ENCODE measurements around the gene GIT1. TPM values are rescaled to one million over a fixed set of nuclear protein-coding genes. Genes with fewer than 3 reads are reported as not detected.
A peak's percentile ranks its signal among the peaks of the same experiment; 100 is the strongest.

GIT1 gene
- total RNA-seq, 2 donors from 2014 or later, result 45.0 to 47.4 TPM

- no peak for DNase-seq
- Mint-ChIP-seq H3K4me3 (no peak overlapping the region), H3K36me3 (ENCODE audit: insufficient read depth in 2 of 2) (no peaks in the 10 kb centered on the region), H3K27me3 (ENCODE audit: low read depth) (peaks cover 5% of the 10 kb centered on the region), H3K27ac (no peak overlapping the region), H3K9me3 (no peaks in the 10 kb centered on the region), H3K4me1 (ENCODE audit: low read depth) (peaks cover 63% of the 10 kb centered on the region)
- no peak for ATAC-seq (replicated peaks in 1 of 2)
Measured at GRCh38 chr17:29620271-29620670, 30.8 kb upstream of the GIT1 start.

GRCh38 chr17:29619251-29619650 lies 29.8 kb upstream of the GIT1 start:
- H3K27me3 Mint-ChIP-seq (ENCODE audit: low read depth), result peaks cover 5% of the 10 kb centered on the region
- no peaks in the 10 kb centered on the region for H3K9me3 Mint-ChIP-seq
- H3K36me3 Mint-ChIP-seq (ENCODE audit: insufficient read depth in 2 of 2), result no peaks in the 10 kb centered on the region
- no peak overlapping the region for H3K27ac Mint-ChIP-seq
- H3K4me3 Mint-ChIP-seq, result no peak overlapping the region
- no peak for DNase-seq
- no peak for ATAC-seq (replicated peaks in 1 of 2)
- H3K4me1 Mint-ChIP-seq (ENCODE audit: low read depth), result peaks cover 63% of the 10 kb centered on the region

- H3K27me3 Mint-ChIP-seq (ENCODE audit: low read depth), result peaks cover 5% of the 10 kb centered on the region
- H3K4me3 Mint-ChIP-seq, result peak overlapping the region; percentile 71 to 89
- H3K27ac Mint-ChIP-seq, result no peak overlapping the region
- peaks cover 60% of the 10 kb centered on the region for H3K4me1 Mint-ChIP-seq (ENCODE audit: low read depth)
- H3K36me3 Mint-ChIP-seq (ENCODE audit: insufficient read depth in 2 of 2), result no peaks in the 10 kb centered on the region
- peak in 1 of 2 donors; percentile 0 for ATAC-seq (replicated peaks in 1 of 2)
- DNase-seq, result no peak
- H3K9me3 Mint-ChIP-seq, result no peaks in the 10 kb centered on the region
Measured at GRCh38 chr17:29618272-29619065, 29.0 kb upstream of the GIT1 start.

GRCh38 chr17:29617481-29618271 lies 28.2 kb upstream of the GIT1 start:
- ATAC-seq (replicated peaks in 1 of 2), result peak; percentile 53 to 55
- no peaks in the 10 kb centered on the region for H3K9me3 Mint-ChIP-seq
- H3K4me1 Mint-ChIP-seq (ENCODE audit: low read depth), result peaks cover 52% of the 10 kb centered on the region
- peaks cover 5% of the 10 kb centered on the region for H3K27me3 Mint-ChIP-seq (ENCODE audit: low read depth)
- H3K27ac Mint-ChIP-seq, result no peak overlapping the region
- H3K4me3 Mint-ChIP-seq, result peak overlapping the region; percentile 71 to 89
- peak; percentile 92 to 93 for DNase-seq
- H3K36me3 Mint-ChIP-seq (ENCODE audit: insufficient read depth in 2 of 2), result no peaks in the 10 kb centered on the region

GRCh38 chr17:29617125-29617480 lies 27.7 kb upstream of the GIT1 start:
- H3K4me1 Mint-ChIP-seq (ENCODE audit: low read depth), result peaks cover 50% of the 10 kb centered on the region
- H3K27me3 Mint-ChIP-seq (ENCODE audit: low read depth), result peaks cover 5% of the 10 kb centered on the region
- H3K27ac Mint-ChIP-seq, result no peak overlapping the region
- DNase-seq (peak; percentile 95 to 96), ATAC-seq (replicated peaks in 1 of 2) (peak; percentile 75 to 77)
- H3K36me3 Mint-ChIP-seq (ENCODE audit: insufficient read depth in 2 of 2), result no peaks in the 10 kb centered on the region
- no peaks in the 10 kb centered on the region for H3K9me3 Mint-ChIP-seq
- peak overlapping the region; percentile 71 to 89 for H3K4me3 Mint-ChIP-seq

- H3K27ac Mint-ChIP-seq, result no peak overlapping the region
- no peak for ATAC-seq (replicated peaks in 1 of 2)
- H3K4me1 Mint-ChIP-seq (ENCODE audit: low read depth), result peaks cover 45% of the 10 kb centered on the region
Measured at GRCh38 chr17:29616300-29617048, 27.0 kb upstream of the GIT1 start.

GRCh38 chr17:29615492-29616299 lies 26.2 kb upstream of the GIT1 start:
- Mint-ChIP-seq H3K9me3 (no peaks in the 10 kb centered on the region), H3K4me1 (ENCODE audit: low read depth) (peaks cover 40% of the 10 kb centered on the region), H3K27ac (no peak overlapping the region), H3K27me3 (ENCODE audit: low read depth) (peaks cover 5% of the 10 kb centered on the region), H3K36me3 (ENCODE audit: insufficient read depth in 2 of 2) (no peaks in the 10 kb centered on the region), H3K4me3 (peak overlapping the region; percentile 71 to 89)
- DNase-seq, result peak; percentile 87 to 90
- ATAC-seq (replicated peaks in 1 of 2), result peak; percentile 64 to 65

More at GRCh38 chr17:29616300-29617048, 27.0 kb upstream of the GIT1 start:
- Mint-ChIP-seq H3K36me3 (ENCODE audit: insufficient read depth in 2 of 2) (no peaks in the 10 kb centered on the region), H3K27me3 (ENCODE audit: low read depth) (peaks cover 5% of the 10 kb centered on the region), H3K4me3 (peak overlapping the region; percentile 71 to 89), H3K9me3 (no peaks in the 10 kb centered on the region)
- no peak for DNase-seq

GRCh38 chr17:29615048-29615385 lies 25.6 kb upstream of the GIT1 start:
- ATAC-seq (replicated peaks in 1 of 2) (peak; percentile 14 to 25), DNase-seq (peak; percentile 64 to 77)
- Mint-ChIP-seq H3K36me3 (ENCODE audit: insufficient read depth in 2 of 2) (no peaks in the 10 kb centered on the region), H3K27me3 (ENCODE audit: low read depth) (peaks cover 5% of the 10 kb centered on the region), H3K4me1 (ENCODE audit: low read depth) (peaks cover 40% of the 10 kb centered on the region), H3K4me3 (peak overlapping the region; percentile 71 to 89), H3K9me3 (no peaks in the 10 kb centered on the region), H3K27ac (no peak overlapping the region)

- no peaks in the 10 kb centered on the region for H3K9me3 Mint-ChIP-seq
- no peaks in the 10 kb centered on the region for H3K36me3 Mint-ChIP-seq (ENCODE audit: insufficient read depth in 2 of 2)
- peak overlapping the region; percentile 71 to 89 for H3K4me3 Mint-ChIP-seq
- H3K4me1 Mint-ChIP-seq (ENCODE audit: low read depth), result peaks cover 40% of the 10 kb centered on the region
- ATAC-seq (replicated peaks in 1 of 2), result no peak
- peaks cover 5% of the 10 kb centered on the region for H3K27me3 Mint-ChIP-seq (ENCODE audit: low read depth)
- no peak for DNase-seq
- H3K27ac Mint-ChIP-seq, result no peak overlapping the region
Measured at GRCh38 chr17:29614349-29615047, 25.1 kb upstream of the GIT1 start.

GRCh38 chr17:29613856-29614255 lies 24.4 kb upstream of the GIT1 start:
- Mint-ChIP-seq H3K9me3 (no peaks in the 10 kb centered on the region), H3K27ac (no peak overlapping the region), H3K36me3 (ENCODE audit: insufficient read depth in 2 of 2) (no peaks in the 10 kb centered on the region), H3K4me3 (peak overlapping the region; percentile 63 to 74), H3K27me3 (ENCODE audit: low read depth) (peaks cover 5% of the 10 kb centered on the region), H3K4me1 (ENCODE audit: low read depth) (peaks cover 40% of the 10 kb centered on the region)
- no peak for ATAC-seq (replicated peaks in 1 of 2)
- DNase-seq, result no peak

GRCh38 chr17:29613352-29613837 lies 23.9 kb upstream of the GIT1 start:
- peak; percentile 46 to 49 for ATAC-seq (replicated peaks in 1 of 2)
- no peaks in the 10 kb centered on the region for H3K36me3 Mint-ChIP-seq (ENCODE audit: insufficient read depth in 2 of 2)
- H3K9me3 Mint-ChIP-seq, result no peaks in the 10 kb centered on the region
- H3K27me3 Mint-ChIP-seq (ENCODE audit: low read depth), result peaks cover 5% of the 10 kb centered on the region
- DNase-seq, result peak; percentile 94 to 97
- H3K27ac Mint-ChIP-seq, result no peak overlapping the region
- peaks cover 40% of the 10 kb centered on the region for H3K4me1 Mint-ChIP-seq (ENCODE audit: low read depth)
- peak overlapping the region; percentile 63 to 74 for H3K4me3 Mint-ChIP-seq
